Stimulated activated naive B cell treated with anti-CD40 and anti-IgM and Interleukin-4, amounts not matched to agents 10 μg/mL and 1 μg/mL and 100 μg/mL, for 72 hours (primary cell): ENCODE results near the gene CFAP46.

Experiments
- ATAC-seq, 2 donors: fragments of 150-1000 bp; cut with Tn5 transposase; replicated peaks; 2 replicates each; pipeline ENCODE4 v1.10.0; 2021; ENCODE audit warnings: moderate library complexity in 1 of 2
- DNase-seq: peaks from one replicate; pipeline ENCODE4 v3.0.0; 2021
- H3K27ac Mint-ChIP-seq: one replicate; pipeline ENCODE4 v1.8.0; 2022; ENCODE audit warnings: mild to moderate bottlenecking, mixed read lengths
- H3K27me3 Mint-ChIP-seq, 2 donors: one replicate each; pipeline ENCODE4 v1.8.0; 2022; ENCODE audit warnings: mixed read lengths in 2 of 2
- H3K36me3 Mint-ChIP-seq, 2 donors: one replicate each; pipeline ENCODE4 v1.8.0; 2022; ENCODE audit warnings: mixed read lengths in 2 of 2, mild to moderate bottlenecking in 1 of 2
- H3K4me1 Mint-ChIP-seq, 2 donors: one replicate each; pipeline ENCODE4 v1.8.0; 2022; ENCODE audit warnings: mixed read lengths in 2 of 2, mild to moderate bottlenecking in 1 of 2
- H3K4me3 Mint-ChIP-seq, 2 donors: one replicate each; pipeline ENCODE4 v1.8.0; 2022; ENCODE audit warnings: mild to moderate bottlenecking in 2 of 2, mixed read lengths in 2 of 2, moderate library complexity in 1 of 2
- H3K9me3 Mint-ChIP-seq, 2 donors: one replicate each; pipeline ENCODE4 v1.8.0; 2022; ENCODE audit warnings: mixed read lengths in 2 of 2, mild to moderate bottlenecking in 1 of 2

The CFAP46 gene

DNA sequence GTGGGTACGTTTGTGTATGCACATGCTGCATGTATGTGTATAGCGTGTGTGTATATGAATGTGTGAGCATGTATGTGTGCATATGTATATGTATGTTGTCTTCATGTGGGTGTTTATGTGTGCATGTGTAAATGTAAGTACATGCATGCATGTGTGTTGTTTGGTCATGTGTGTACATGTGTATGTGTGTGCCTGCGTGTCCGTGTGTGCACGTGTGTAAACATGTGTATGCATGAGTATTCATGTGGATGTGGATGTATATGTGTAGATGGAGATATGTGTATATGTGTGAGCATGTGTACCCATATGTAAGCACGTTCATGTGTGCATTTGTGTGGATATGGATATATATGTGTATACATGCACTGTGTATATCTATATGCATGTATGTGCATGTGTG lies 5.5 kb upstream of the CFAP46 start:
- Mint-ChIP-seq H3K4me1 (peaks cover 2 to 3% of the 10 kb centered on the region in 2 donors), H3K9me3 (peaks cover 4% of the 10 kb centered on the region in 2 donors), H3K27me3 (peaks cover 60 to 77% of the 10 kb centered on the region in 2 donors), H3K4me3 (no peak overlapping the region), H3K27ac (no peak overlapping the region), H3K36me3 (no peaks in the 10 kb centered on the region)
- ATAC-seq (no peak), DNase-seq (no peak)

DNA sequence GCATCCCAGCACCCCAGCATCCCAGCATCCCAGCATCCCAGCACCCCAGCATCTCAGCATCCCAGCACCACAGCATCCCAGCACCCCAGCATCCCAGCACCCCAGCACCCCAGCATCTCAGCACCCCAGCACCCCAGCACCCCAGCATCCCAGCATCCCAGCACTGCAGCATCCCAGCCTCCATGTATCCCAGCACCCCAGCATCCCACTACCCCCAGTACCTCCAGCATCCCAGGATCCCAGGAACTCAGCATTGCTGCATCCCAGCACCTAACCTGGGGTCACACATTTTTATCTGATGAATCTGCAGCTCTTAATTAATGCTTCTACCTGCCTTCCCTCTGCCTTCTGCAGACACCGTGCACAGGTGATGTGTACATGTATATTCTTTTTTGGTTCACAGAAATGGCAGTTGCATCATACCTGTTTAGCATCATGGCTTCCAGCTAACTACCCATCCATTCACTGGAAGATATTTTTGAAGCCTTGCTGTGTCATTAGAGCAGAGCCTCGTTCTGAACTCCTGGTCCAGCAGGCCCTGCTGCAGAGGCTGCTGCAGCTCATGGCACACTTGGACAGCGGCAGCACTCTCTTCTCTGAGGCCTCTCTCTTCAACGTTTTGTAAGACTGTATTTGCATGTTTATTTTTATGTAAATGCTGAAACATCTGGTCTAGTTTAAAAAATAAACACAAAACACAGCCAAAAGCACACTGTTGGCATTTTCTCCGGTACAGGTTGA lies 4.6 kb upstream of the CFAP46 start:
- Mint-ChIP-seq H3K27ac (no peak overlapping the region), H3K4me1 (peaks cover 7 to 11% of the 10 kb centered on the region in 2 donors), H3K27me3 (peaks cover 64 to 80% of the 10 kb centered on the region in 2 donors)

DNA sequence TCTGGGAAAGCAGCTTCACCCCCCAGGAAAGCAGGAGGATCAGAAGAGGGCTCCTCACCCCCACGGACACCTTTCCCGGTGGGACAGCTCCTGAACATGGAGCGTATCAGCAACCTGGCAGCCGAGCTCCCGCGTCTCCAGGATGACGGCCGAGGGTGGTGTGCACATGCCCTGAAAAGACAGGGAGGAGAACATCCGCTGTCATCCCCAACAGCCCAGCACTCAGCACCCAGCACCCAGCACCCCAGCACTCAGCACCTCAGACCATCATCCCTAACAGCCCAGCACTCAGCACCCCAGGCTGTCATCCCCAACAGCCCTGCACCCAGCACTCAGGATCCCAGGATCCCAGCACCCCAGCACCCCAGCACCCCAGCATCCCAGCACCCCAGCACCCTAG lies 3.9 kb upstream of the CFAP46 start:
- H3K9me3 Mint-ChIP-seq = peaks cover 4% of the 10 kb centered on the region in 2 donors
- peaks cover 11 to 18% of the 10 kb centered on the region in 2 donors for H3K4me1 Mint-ChIP-seq
- no peak for ATAC-seq
- peaks cover 65 to 80% of the 10 kb centered on the region in 2 donors for H3K27me3 Mint-ChIP-seq
- no peaks in the 10 kb centered on the region for H3K36me3 Mint-ChIP-seq
- no peak for DNase-seq
- H3K4me3 Mint-ChIP-seq = no peak overlapping the region
- no peak overlapping the region for H3K27ac Mint-ChIP-seq

More for the DNA sequence above, 4.6 kb upstream of the CFAP46 start:
- ATAC-seq (no peak), DNase-seq (no peak)
- H3K9me3 Mint-ChIP-seq = peaks cover 4% of the 10 kb centered on the region in 2 donors
- no peaks in the 10 kb centered on the region for H3K36me3 Mint-ChIP-seq
- H3K4me3 Mint-ChIP-seq = no peak overlapping the region

DNA sequence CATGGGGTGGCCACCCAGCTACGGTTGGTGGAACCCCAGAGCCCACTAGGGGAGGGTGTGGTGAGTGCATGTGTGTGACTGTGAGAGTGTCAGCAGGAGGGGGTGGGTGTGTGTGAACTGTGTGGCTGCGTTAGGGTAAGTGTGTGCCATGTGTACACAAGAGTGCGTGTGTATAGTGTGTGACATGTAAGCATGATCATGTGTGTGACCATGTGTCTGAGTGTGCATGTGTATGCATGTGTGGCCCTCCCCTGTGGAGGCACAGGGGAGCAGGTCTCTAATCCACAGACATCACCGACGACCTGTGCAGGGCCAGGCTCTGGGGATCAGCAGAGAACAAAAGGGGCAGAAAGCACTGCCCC lies 3.5 kb upstream of the CFAP46 start:
- Mint-ChIP-seq H3K27ac (no peak overlapping the region), H3K9me3 (peaks cover 4% of the 10 kb centered on the region in 2 donors), H3K27me3 (peaks cover 65 to 80% of the 10 kb centered on the region in 2 donors), H3K4me3 (no peak overlapping the region), H3K4me1 (peaks cover 15 to 22% of the 10 kb centered on the region in 2 donors), H3K36me3 (no peaks in the 10 kb centered on the region)
- DNase-seq (no peak), ATAC-seq (no peak)

DNA sequence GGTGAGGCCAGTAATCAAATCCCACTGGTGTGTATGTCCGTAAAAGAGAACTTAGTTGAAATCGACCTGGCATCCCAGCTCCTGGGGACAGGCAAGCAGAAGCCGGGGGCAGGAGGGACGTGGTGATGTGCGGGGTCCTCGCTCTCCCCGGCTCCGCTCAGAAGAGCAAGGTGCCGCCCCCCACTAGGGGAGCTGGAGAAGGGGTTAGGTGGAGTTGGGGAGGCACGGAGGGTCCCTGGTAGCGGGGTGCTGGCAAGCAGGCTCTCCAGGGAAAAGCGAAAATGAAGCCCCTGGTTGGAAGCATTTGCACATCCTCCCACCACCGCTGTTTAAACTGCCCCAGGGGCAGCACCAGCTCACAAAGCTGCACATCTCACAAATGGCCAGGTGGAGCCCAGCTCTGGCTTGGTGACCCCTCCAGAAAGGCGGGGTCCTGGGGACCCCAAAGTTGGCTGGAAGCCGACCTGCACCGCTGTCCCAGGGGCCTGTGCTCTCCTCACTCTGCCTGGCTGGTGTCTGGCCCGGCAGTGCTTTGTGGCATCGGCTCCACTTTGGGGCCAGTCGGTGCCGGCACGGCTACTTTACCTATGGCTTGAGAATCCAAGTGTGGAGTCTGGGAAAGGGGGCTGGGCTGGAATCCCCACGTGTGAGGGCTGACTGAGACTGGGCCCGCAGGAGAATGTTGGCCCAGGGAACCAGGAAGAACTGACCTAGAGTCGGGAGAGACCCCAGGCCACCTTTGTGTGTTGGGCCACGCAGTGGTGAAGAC lies 2.9 kb upstream of the CFAP46 start:
- H3K27me3 Mint-ChIP-seq = peaks cover 68 to 81% of the 10 kb centered on the region in 2 donors
- DNase-seq = no peak
- H3K4me3 Mint-ChIP-seq = no peak overlapping the region

DNA sequence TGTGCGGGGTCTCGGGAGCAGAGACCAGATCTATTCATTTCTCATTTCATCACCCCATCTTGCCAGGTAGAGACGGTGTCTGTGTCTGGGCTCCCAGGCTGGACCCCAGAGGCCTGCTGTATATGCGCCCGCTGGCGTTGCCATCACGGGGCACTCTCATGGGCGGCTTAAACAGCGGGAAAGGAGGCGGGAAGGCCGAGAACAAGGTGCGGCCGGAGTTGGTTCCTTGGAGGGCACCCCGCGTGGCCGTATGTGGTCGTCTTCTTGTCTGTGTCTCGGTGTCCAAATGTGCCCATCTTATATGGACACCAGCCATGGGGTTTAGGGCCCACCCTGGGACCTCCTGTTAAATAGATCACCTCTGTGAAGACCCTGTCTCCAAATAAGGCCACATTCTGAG lies 2.1 kb upstream of the CFAP46 start:
- ATAC-seq (no peak), DNase-seq (no peak)
- Mint-ChIP-seq H3K36me3 (no peaks in the 10 kb centered on the region), H3K27ac (no peak overlapping the region), H3K27me3 (peaks cover 69 to 81% of the 10 kb centered on the region in 2 donors), H3K4me3 (no peak overlapping the region), H3K9me3 (peaks cover 4% of the 10 kb centered on the region in 2 donors), H3K4me1 (peaks cover 24 to 36% of the 10 kb centered on the region in 2 donors)

More for the DNA sequence above, 2.9 kb upstream of the CFAP46 start:
- Mint-ChIP-seq H3K4me1 (peaks cover 19 to 28% of the 10 kb centered on the region in 2 donors), H3K27ac (no peak overlapping the region), H3K36me3 (no peaks in the 10 kb centered on the region), H3K9me3 (peaks cover 4% of the 10 kb centered on the region in 2 donors)
- no peak for ATAC-seq

DNA sequence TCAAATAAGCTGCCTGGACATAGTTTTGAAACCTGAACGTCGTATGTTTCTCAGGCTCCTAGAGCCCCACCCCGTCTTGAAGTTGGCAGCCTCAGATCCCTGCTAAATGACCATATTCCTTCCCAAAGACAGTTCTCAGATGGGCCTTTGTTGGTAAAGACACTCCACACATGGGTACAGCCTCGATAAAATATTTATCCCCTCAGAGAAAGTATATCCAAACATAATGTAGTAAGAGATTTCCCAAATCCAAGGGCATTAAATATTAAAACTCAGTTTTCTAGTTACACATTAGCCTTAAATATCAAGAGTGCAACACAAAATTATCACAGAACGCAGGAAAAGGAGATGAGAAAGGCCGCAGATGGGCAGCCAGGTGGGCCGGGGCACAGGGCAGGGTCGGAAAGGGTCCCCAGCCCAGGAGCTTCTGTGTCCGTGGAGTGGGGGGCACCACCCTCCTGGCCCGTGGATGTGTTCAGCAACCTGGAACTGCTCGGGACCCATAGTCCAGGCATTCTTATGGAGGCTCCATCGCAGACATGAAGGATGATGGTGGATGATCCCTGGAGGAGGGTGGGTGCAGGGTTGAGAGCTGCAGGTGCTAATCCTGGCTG lies 1.5 kb upstream of the CFAP46 start:
- Mint-ChIP-seq H3K9me3 (peaks cover 4% of the 10 kb centered on the region in 2 donors), H3K4me1 (peaks cover 28 to 40% of the 10 kb centered on the region in 2 donors), H3K27ac (no peak overlapping the region), H3K4me3 (no peak overlapping the region), H3K36me3 (no peaks in the 10 kb centered on the region), H3K27me3 (peaks cover 72 to 81% of the 10 kb centered on the region in 2 donors)
- no peak for ATAC-seq
- no peak for DNase-seq

DNA sequence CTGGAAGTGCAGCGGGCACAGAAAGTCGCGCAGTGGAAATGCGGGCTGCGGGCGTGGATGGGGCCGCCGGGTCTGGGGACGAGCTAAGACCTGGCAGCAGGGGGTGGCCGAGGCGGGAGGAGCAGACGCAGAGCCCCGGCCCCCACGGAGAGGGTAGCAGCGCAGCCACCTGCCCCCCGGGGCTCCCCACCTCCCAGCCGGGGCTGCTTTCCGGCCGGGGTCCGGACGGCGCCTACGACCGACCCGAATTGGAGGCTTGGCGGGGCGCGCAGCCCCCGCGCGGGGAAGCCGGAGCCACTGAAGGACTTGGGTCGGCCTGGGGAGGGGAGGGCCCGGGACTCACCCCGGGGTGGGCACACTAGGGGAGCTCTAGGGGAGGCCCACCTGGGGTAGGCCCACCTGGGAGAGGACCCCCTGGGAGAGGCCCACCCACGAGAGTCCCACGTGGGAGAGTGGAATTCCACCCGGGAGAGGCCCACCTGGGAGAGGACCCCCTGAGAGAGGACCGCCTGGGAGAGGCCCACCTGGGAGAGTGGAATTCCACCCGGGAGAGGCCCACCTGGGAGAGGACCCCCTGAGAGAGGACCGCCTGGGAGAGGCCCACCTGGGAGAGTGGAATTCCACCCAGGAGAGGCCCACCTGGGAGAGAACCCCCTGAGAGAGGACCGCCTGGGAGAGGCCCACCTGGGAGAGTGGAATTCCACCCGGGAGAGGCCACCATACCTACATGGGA lies 854 bp upstream of the CFAP46 start:
- Mint-ChIP-seq H3K27me3 (peaks cover 75 to 84% of the 10 kb centered on the region in 2 donors), H3K9me3 (peaks cover 4% of the 10 kb centered on the region in 2 donors), H3K36me3 (no peaks in the 10 kb centered on the region), H3K4me3 (peak overlapping the region; percentile 84 to 85), H3K27ac (peak overlapping the region; percentile 20), H3K4me1 (peaks cover 31 to 47% of the 10 kb centered on the region in 2 donors)
- no peak for ATAC-seq
- DNase-seq = no peak

DNA sequence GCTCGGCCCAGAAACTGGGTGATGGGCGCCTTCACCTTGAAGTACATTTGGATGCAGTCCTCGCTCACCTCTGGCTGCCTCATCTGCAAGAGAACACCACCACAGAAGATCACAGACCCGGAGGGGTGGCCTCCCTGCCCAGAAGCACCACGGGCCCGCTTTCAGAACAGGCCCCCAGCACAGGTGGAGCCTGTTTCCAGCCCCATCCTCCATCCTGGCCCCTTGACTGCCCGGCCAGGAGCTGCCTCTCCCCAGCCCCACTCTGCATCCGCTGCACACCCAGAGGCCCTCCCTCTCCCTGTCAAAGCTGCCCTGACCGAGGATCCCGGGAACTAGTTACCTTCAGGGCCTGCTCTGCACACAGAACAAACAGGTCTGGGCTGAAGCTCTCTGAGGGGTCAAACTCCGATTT lies 724 bp downstream of the CFAP46 start:
- DNase-seq (no peak), ATAC-seq (no peak)
- Mint-ChIP-seq H3K9me3 (no peaks in the 10 kb centered on the region), H3K27me3 (peaks cover 62 to 82% of the 10 kb centered on the region in 2 donors), H3K4me1 (peaks cover 31 to 47% of the 10 kb centered on the region in 2 donors), H3K4me3 (peak overlapping the region; percentile 52 to 85), H3K36me3 (no peaks in the 10 kb centered on the region), H3K27ac (peak overlapping the region; percentile 62)

DNA sequence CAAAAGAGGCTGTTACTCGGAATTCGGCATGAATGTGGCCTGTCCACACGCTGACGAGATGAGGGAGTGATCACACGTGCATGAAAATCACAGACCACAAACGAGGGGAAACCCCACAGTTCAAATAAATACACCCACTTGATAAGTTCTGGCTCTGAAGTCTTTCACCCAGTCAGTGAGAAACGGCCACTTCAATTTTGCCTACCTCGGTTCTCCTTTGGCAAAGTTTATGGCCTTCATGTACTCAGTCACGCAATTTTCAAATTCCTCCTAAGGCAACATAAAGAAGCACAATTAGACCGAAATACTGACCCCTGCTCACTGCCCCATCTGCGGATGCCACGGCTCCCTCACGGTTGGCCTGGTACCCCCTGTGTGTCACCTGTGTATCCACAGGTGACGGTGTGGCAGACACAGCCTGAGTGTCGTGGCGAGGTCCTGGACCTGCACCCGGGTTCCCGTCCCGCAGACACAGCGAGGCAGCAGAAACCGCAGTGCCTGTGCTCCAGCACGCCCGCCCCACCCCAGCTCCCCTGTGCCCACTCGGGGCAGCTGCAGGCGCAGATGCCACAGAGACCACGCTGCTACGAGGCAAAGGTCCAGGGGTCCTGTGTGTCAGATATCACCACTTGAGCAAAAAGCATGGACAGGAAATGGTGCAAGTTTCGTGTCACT lies 1.4 kb downstream of the CFAP46 start:
- Mint-ChIP-seq H3K36me3 (no peaks in the 10 kb centered on the region), H3K27me3 (peaks cover 57 to 75% of the 10 kb centered on the region in 2 donors), H3K4me3 (peak overlapping the region in 1 of 2 donors; percentile 50), H3K4me1 (peaks cover 31 to 47% of the 10 kb centered on the region in 2 donors), H3K9me3 (no peaks in the 10 kb centered on the region), H3K27ac (no peak overlapping the region)
- no peak for DNase-seq
- ATAC-seq = peak; percentile 52 to 55

DNA sequence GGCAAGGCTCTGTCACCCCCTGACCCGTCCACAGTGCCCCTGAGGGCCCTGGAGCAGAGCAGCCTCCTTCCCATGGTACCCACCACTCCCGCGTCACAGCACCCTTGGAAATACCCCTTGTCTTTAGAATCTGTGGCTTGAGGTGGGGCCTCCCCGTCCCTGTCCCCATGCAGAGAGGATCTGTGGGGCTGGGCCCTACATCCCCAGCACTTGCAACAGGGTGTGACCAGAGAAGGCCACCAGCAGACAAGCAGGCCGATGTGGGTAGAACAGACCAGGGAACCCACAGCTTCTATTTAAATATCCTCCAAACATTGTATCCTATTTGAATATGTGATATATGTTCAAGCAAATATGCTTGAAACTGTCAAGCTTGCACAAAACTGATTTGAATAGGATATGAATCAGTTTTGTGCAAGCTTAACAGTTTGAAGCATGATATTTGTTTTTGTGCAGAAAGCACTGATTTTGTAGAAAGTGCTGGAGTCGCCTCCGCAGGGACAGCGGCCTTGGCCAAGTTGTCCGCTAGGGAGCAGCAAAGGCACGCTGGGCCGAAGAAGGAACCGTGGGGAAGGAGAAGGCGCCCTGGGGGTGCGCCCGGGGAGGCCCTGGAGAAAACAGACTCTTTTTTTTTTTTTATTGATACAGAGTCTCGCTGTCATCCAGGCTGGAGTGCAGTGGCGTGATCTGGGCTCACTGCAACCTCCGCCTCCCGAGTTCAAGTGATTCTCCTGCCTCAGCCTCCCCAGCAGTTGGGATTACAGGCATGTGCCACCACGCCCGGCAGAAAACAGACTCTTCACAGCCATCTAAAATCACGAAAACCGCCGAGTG lies 2.2 kb downstream of the CFAP46 start:
- Mint-ChIP-seq H3K27me3 (peaks cover 52 to 68% of the 10 kb centered on the region in 2 donors), H3K27ac (peak overlapping the region; percentile 80), H3K4me3 (no peak overlapping the region), H3K4me1 (peaks cover 31 to 47% of the 10 kb centered on the region in 2 donors), H3K9me3 (no peaks in the 10 kb centered on the region), H3K36me3 (no peaks in the 10 kb centered on the region)
- DNase-seq (peak; percentile 41), ATAC-seq (peak; percentile 67 to 78)

DNA sequence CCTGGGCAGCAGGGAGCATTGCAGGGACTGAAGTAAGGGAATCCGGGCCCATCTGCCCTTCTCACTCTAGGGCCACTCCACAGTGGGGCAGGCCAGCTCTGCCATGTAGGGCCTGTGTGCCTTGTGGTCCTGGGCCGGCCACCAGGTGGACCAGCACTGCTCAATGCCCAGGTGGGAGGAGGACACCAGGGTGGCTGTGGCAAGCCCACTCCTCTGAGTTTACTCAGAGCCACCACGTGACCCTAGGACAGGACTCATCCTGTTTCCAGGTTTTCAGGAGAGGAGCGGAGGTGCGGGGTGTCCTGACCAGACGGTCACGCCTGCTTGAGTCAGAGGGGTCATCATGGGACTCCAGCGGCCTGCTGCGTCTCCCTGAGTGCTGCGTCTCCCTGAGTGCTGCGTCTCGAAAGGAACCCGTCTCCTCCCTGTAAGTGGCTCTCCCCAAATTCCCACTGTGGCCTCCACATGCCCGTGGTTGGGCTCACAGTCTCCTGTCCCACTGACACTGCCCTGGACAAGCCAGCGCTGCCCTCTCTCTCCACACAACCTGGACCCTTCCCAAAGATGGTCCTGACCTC lies 2.9 kb downstream of the CFAP46 start:
- Mint-ChIP-seq H3K27me3 (peaks cover 45 to 61% of the 10 kb centered on the region in 2 donors), H3K9me3 (no peaks in the 10 kb centered on the region), H3K4me1 (peaks cover 31 to 47% of the 10 kb centered on the region in 2 donors), H3K4me3 (no peak overlapping the region), H3K27ac (peak overlapping the region; percentile 80), H3K36me3 (no peaks in the 10 kb centered on the region)
- no peak for ATAC-seq
- no peak for DNase-seq
